GM23338 (cell line): ENCODE measurements around the gene HLA-DMB. TPM values are rescaled to one million over a fixed set of nuclear protein-coding genes. Genes with fewer than 3 reads are reported as not detected.

Experiments
- ATAC-seq: fragments of 200-7000 bp; cut with Tn5 transposase; 3 replicates; pipeline ENCODE4 v1.9.1; 2020
- DNase-seq: peaks from one replicate; pipeline ENCODE4 v3.0.0-alpha.2; 2015; ENCODE audit warnings: low spot score
- H2AFZ ChIP-seq: fragments of 200-600 bp; sonication (generic); 2 replicates; pipeline ENCODE4 v1.8.0; 2016; ENCODE audit warnings: antibody characterized with exemption, mild to moderate bottlenecking, moderate library complexity
- H3F3A ChIP-seq: fragments of 200-600 bp; sonication (generic); replicated peaks from 2 replicates; pipeline ENCODE4 v1.8.0; 2017; ENCODE audit warnings: antibody characterized with exemption, mixed run types, low read depth
- H3K27ac ChIP-seq: fragments of 200-600 bp; sonication (generic); 2 replicates; pipeline ENCODE4 v1.6.1; 2016; ENCODE audit warnings: low read depth
- H3K27me3 ChIP-seq: fragments of 200-600 bp; sonication (generic); 2 replicates; pipeline ENCODE4 v1.8.0; 2016; ENCODE audit warnings: mild to moderate bottlenecking, mixed run types, moderate library complexity; ENCODE audit not compliant: insufficient read depth
- H3K36me3 ChIP-seq: fragments of 200-600 bp; sonication (generic); 2 replicates; pipeline ENCODE4 v1.8.0; 2016; ENCODE audit warnings: mild to moderate bottlenecking; ENCODE audit not compliant: insufficient read depth
- H3K4me1 ChIP-seq: fragments of 200-600 bp; sonication (generic); 2 replicates; pipeline ENCODE4 v1.8.0; 2016; ENCODE audit warnings: mild to moderate bottlenecking, moderate library complexity; ENCODE audit not compliant: insufficient read depth
- H3K4me2 ChIP-seq: fragments of 200-600 bp; sonication (generic); 2 replicates; pipeline ENCODE4 v1.7.1; 2017; ENCODE audit warnings: mixed run types
- H3K4me3 ChIP-seq: fragments of 200-600 bp; sonication (generic); 2 replicates; pipeline ENCODE4 v1.6.1; 2016; ENCODE audit warnings: mixed run types
- H3K79me2 ChIP-seq: fragments of 200-600 bp; sonication (generic); replicated peaks from 2 replicates; pipeline ENCODE4 v1.8.0; 2017; ENCODE audit warnings: mild to moderate bottlenecking; ENCODE audit not compliant: insufficient read depth
- H3K9me2 ChIP-seq: fragments of 200-600 bp; sonication (generic); 2 replicates; pipeline ENCODE4 v1.8.0; 2017; ENCODE audit not compliant: insufficient read depth
- H4K20me1 ChIP-seq: fragments of 200-600 bp; sonication (generic); replicated peaks from 2 replicates; pipeline ENCODE4 v1.8.0; 2017; ENCODE audit warnings: mild to moderate bottlenecking; ENCODE audit not compliant: insufficient read depth
- H3K27ac Mint-ChIP-seq: 2 replicates; pipeline ENCODE4 v1.8.0; 2020; ENCODE audit warnings: inconsistent platforms, mild to moderate bottlenecking, moderate library complexity, mixed read lengths
- H3K27me3 Mint-ChIP-seq: 3 replicates; pipeline ENCODE4 v1.8.0; 2022; ENCODE audit warnings: low read depth, mild to moderate bottlenecking, moderate library complexity, mixed read lengths, inconsistent platforms; ENCODE audit not compliant: insufficient read depth, poor library complexity
- H3K36me3 Mint-ChIP-seq: 3 replicates; pipeline ENCODE4 v1.8.0; 2021; ENCODE audit warnings: low read depth, mild to moderate bottlenecking, inconsistent platforms, moderate library complexity, mixed read lengths
- H3K4me1 Mint-ChIP-seq: 3 replicates; pipeline ENCODE4 v1.8.0; 2020; ENCODE audit warnings: mild to moderate bottlenecking, inconsistent platforms, mixed read lengths
- H3K4me3 Mint-ChIP-seq: 3 replicates; pipeline ENCODE4 v1.8.0; 2021; ENCODE audit warnings: moderate library complexity, mild to moderate bottlenecking, inconsistent platforms, mixed read lengths
- H3K9me3 Mint-ChIP-seq: 3 replicates; pipeline ENCODE4 v1.8.0; 2020; ENCODE audit warnings: moderate library complexity, mild to moderate bottlenecking, inconsistent platforms, mixed read lengths
- EZH2 ChIP-seq: fragments of 200-600 bp; sonication (generic); IDR thresholded peaks from one replicate; pipeline ENCODE4 v1.8.0; 2017; ENCODE audit warnings: antibody characterized with exemption, mild to moderate bottlenecking, low read depth; ENCODE audit not compliant: unreplicated experiment
- EZH2phosphoT487 ChIP-seq: fragments of 200-600 bp; sonication (generic); IDR thresholded peaks from one replicate; pipeline ENCODE4 v1.8.1; 2018; ENCODE audit warnings: antibody characterized with exemption; ENCODE audit not compliant: unreplicated experiment
- JUNB ChIP-seq: IDR thresholded peaks from one replicate; pipeline ENCODE4 v1.6.1; 2016; ENCODE audit warnings: antibody characterized with exemption; ENCODE audit not compliant: unreplicated experiment
- POLR2AphosphoS5 ChIP-seq: IDR thresholded peaks from 2 replicates; pipeline ENCODE4 v1.6.1; 2016; ENCODE audit warnings: antibody characterized with exemption, low read depth
- ZNF114 ChIP-seq: fragments of 250-450 bp; sonication (Bioruptor Pico); IDR thresholded peaks from 2 replicates; pipeline ENCODE4 v1.5.0; 2020; ENCODE audit warnings: mild to moderate bottlenecking, moderate library complexity
- ZNF331 ChIP-seq: fragments of 250-450 bp; sonication (Bioruptor Pico); IDR thresholded peaks from 2 replicates; pipeline ENCODE4 v1.5.0; 2020; ENCODE audit warnings: low read depth, mild to moderate bottlenecking, moderate library complexity
- polyA plus RNA-seq: library from polyadenylated mRNA; unstranded; fragments of >200 nt; fragmentation: Nextera tagmentation; extraction: Ambion mirVana; gene quantifications from 2 replicates; pipeline ENCODE4 v1.2.1, GENCODE V29; 2016
- total RNA-seq: library from RNA; depleted of rRNA; stranded (reverse); fragments of >200 nt; shearing (Covaris generic); gene quantifications from 2 replicates; pipeline ENCODE4 v1.2.3, GENCODE V29; 2014
- TF ChIP-seq, protein P1 (sequence below): fragments of 250-450 bp; sonication (Bioruptor Pico); IDR thresholded peaks from 2 replicates; pipeline ENCODE4 v1.5.0; 2020; ENCODE audit warnings: mild to moderate bottlenecking, moderate library complexity
- TF ChIP-seq, protein P2 (sequence below), 2 experiments: fragments of 200-600 bp in 1 of 2; sonication (generic) in 1 of 2; conservative IDR thresholded peaks; 2 replicates each; pipeline versions ENCODE4 v1.5.1 to v1.6.1; 2016 to 2017; ENCODE audit warnings: antibody characterized with exemption in 2 of 2, low read depth in 2 of 2, mild to moderate bottlenecking in 2 of 2, moderate library complexity in 1 of 2

Gene HLA-DMB
- total and polyA plus RNA-seq, 2 experiments from 2014 or later, result 0.70 to 1.6 TPM

DNA sequence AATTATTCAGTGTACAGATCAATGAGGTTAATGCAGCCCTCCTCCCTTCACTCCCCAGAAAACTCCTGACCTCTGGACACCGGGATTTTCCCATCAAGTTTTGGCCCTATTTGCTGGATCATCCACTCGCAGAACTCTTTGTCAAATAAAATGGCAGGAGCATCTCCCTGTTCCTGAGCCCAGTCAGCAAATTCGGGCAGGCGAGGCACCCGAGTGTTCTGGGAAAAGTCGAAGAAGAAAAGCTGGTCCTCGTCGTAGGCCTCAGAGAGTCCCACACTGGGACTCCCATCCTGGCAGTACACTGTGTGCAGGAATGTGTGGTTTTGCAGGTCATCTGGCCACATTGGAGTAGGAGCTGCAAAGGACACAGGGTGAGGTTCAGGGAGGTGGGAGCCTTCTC lies 9.6 kb upstream of the HLA-DMB start:
- H2AFZ ChIP-seq, result no peak overlapping the region
- no peaks in the 10 kb centered on the region; the same call in 1 of the 2 replicates for H3F3A ChIP-seq
- H3K4me3 Mint-ChIP-seq, result no peak overlapping the region
- H3K9me3 Mint-ChIP-seq, result no peaks in the 10 kb centered on the region
- DNase-seq (no peak), ATAC-seq (no peak)
- H3K4me2 ChIP-seq, result no peak overlapping the region
- H3K27ac Mint-ChIP-seq, result no peak overlapping the region
- H3K4me1 ChIP-seq, result peaks cover 8% of the 10 kb centered on the region; the same call in 1 of the 2 replicates
- no peak for TF ChIP-seq ZNF114 (CRISPR knock-in tag)
- no peak for TF ChIP-seq JUNB
- TF ChIP-seq POLR2AphosphoS5, result no peak
- TF ChIP-seq, protein P1, sequence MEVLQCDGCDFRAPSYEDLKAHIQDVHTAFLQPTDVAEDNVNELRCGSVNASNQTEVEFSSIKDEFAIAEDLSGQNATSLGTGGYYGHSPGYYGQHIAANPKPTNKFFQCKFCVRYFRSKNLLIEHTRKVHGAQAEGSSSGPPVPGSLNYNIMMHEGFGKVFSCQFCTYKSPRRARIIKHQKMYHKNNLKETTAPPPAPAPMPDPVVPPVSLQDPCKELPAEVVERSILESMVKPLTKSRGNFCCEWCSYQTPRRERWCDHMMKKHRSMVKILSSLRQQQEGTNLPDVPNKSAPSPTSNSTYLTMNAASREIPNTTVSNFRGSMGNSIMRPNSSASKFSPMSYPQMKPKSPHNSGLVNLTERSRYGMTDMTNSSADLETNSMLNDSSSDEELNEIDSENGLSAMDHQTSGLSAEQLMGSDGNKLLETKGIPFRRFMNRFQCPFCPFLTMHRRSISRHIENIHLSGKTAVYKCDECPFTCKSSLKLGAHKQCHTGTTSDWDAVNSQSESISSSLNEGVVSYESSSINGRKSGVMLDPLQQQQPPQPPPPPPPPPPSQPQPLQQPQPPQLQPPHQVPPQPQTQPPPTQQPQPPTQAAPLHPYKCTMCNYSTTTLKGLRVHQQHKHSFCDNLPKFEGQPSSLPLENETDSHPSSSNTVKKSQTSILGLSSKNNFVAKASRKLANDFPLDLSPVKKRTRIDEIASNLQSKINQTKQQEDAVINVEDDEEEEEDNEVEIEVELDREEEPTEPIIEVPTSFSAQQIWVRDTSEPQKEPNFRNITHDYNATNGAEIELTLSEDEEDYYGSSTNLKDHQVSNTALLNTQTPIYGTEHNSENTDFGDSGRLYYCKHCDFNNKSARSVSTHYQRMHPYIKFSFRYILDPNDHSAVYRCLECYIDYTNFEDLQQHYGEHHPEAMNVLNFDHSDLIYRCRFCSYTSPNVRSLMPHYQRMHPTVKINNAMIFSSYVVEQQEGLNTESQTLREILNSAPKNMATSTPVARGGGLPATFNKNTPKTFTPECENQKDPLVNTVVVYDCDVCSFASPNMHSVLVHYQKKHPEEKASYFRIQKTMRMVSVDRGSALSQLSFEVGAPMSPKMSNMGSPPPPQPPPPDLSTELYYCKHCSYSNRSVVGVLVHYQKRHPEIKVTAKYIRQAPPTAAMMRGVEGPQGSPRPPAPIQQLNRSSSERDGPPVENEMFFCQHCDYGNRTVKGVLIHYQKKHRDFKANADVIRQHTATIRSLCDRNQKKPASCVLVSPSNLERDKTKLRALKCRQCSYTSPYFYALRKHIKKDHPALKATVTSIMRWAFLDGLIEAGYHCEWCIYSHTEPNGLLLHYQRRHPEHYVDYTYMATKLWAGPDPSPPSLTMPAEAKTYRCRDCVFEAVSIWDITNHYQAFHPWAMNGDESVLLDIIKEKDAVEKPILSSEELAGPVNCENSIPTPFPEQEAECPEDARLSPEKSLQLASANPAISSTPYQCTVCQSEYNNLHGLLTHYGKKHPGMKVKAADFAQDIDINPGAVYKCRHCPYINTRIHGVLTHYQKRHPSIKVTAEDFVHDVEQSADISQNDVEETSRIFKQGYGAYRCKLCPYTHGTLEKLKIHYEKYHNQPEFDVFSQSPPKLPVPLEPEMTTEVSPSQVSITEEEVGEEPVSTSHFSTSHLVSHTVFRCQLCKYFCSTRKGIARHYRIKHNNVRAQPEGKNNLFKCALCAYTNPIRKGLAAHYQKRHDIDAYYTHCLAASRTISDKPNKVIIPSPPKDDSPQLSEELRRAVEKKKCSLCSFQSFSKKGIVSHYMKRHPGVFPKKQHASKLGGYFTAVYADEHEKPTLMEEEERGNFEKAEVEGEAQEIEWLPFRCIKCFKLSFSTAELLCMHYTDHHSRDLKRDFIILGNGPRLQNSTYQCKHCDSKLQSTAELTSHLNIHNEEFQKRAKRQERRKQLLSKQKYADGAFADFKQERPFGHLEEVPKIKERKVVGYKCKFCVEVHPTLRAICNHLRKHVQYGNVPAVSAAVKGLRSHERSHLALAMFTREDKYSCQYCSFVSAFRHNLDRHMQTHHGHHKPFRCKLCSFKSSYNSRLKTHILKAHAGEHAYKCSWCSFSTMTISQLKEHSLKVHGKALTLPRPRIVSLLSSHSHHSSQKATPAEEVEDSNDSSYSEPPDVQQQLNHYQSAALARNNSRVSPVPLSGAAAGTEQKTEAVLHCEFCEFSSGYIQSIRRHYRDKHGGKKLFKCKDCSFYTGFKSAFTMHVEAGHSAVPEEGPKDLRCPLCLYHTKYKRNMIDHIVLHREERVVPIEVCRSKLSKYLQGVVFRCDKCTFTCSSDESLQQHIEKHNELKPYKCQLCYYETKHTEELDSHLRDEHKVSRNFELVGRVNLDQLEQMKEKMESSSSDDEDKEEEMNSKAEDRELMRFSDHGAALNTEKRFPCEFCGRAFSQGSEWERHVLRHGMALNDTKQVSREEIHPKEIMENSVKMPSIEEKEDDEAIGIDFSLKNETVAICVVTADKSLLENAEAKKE (CRISPR knock-in tag), result no peak
- TF ChIP-seq, protein P2, sequence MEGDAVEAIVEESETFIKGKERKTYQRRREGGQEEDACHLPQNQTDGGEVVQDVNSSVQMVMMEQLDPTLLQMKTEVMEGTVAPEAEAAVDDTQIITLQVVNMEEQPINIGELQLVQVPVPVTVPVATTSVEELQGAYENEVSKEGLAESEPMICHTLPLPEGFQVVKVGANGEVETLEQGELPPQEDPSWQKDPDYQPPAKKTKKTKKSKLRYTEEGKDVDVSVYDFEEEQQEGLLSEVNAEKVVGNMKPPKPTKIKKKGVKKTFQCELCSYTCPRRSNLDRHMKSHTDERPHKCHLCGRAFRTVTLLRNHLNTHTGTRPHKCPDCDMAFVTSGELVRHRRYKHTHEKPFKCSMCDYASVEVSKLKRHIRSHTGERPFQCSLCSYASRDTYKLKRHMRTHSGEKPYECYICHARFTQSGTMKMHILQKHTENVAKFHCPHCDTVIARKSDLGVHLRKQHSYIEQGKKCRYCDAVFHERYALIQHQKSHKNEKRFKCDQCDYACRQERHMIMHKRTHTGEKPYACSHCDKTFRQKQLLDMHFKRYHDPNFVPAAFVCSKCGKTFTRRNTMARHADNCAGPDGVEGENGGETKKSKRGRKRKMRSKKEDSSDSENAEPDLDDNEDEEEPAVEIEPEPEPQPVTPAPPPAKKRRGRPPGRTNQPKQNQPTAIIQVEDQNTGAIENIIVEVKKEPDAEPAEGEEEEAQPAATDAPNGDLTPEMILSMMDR (conservative IDR thresholded peaks at IDR 0.05; ENCODE audit: low read depth in 2 of 2), result no peak
- no peak for TF ChIP-seq EZH2
- no peak for TF ChIP-seq ZNF331
- no peak for TF ChIP-seq EZH2phosphoT487
- H3K36me3 Mint-ChIP-seq, result no peaks in the 10 kb centered on the region
- peaks cover 2% of the 10 kb centered on the region for H3K27me3 Mint-ChIP-seq
- peaks cover 32% of the 10 kb centered on the region for H3K4me1 Mint-ChIP-seq
- no peaks in the 10 kb centered on the region for H3K36me3 ChIP-seq
- no peak overlapping the region for H3K27ac ChIP-seq
- H3K79me2 ChIP-seq, result no peaks in the 10 kb centered on the region
- no peaks in the 10 kb centered on the region for H3K27me3 ChIP-seq
- no peaks in the 10 kb centered on the region for H3K9me2 ChIP-seq
- no peak overlapping the region for H3K4me3 ChIP-seq
- no peaks in the 10 kb centered on the region for H4K20me1 ChIP-seq
